RKO (cell line): ENCODE results near the gene RANBP17.

Source experiments
- DNase-seq: peaks from one replicate; pipeline ENCODE4 v3.0.0-alpha.2; 2016; ENCODE audit warnings: low spot score

RANBP17 gene

DNA sequence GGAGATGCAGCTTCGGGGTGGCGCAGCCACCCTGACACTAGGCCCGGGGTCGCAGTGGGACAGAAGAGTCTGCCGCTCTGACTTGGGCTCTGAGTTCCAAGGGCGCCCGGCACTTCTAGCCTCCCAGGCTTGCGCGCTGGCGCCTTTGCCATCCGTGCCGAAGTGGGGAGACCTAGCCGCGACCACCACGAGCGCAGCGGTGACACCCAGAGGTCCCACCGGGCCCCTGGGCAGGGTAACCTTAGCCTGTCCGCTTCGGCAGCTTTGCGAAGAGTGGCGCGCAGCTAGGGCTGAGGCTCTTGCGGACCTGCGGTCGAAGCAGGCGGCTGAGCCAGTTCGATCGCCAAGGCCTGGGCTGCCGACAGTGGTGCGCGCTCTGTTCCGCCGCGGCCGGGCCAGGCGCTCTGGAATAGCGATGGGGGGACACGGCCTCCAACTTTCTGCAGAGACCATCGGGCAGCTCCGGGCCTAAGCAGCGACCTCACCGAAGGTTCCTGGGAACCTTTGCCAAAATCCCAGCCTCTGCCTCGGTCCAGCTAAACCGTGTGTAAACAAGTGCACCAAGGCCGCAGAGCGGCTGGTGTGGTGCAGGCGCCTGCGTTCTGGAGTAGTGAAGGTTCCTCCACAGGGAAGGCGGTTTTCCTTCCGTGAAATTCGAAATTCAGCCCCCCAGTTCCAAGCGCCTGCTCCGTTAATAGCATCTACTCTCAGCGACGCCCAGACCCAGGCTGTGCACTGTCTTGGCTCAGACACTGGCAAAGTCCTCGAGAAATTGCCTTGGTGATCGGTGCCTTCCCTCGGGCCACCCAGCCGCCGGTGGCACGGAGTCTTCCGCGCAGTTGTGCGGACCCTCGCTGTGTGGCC is 454.7 kb downstream of the RANBP17 start:
- DNase-seq = no peak

DNA sequence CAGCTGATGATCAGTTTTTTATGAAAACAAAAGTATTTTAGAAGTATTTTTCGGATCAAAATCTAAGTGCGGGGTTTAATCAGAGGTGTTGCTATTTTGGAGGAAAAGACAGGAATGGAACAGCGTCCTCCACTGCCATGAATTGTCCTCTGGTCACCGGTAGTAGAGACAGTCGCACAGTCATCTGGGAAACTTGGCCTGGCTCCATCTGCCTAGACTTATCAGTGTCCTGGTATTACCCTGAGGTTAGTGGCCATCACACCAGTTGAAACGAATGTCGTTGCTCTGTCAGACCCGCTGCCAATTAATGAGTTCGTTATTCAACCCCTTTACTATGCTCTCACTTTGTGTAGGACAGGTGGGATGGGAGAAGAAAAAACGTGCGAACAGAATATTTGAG is 455.4 kb downstream of the RANBP17 start:
- DNase-seq = no peak

DNA sequence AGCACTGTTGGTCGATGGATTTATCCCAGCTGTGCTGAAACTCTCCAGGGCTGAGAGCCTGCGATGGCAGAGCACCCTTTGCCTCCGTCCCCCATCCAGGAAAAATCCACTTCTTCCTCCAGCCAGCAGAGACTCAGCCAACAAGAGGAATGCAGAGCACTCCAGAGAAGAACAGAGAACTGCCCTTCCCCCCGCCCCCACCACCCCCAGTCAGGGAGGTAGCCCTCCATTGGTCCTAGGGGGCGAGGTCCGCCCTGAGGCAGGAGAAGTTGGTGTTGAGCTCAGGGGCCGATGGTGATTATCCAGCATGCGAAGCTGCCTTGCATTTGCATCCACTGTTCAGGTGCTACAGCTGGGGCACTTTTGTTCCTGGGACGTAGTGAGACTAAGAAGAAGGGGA is 456.2 kb downstream of the RANBP17 start:
- DNase-seq = no peak

DNA sequence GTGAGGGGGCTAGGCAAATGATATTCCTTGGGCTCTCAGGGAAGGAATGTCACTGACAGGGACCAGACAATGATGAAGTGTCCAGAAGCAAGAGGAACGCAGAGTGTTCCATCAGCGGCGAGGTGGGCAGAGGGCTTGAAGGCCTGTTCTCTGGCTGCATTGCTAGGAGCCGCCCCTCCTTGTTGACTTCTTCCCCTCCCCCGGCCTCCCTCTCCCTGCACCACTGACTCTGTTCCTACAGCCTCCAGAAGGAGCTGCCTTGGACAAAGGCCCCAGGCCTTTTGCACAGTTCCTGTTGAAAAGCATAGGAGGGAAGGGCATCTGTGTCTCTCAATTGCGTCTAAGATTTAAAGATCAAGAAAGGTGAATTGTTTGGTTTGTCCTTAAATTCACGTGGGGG is 459.6 kb downstream of the RANBP17 start:
- DNase-seq = no peak

DNA sequence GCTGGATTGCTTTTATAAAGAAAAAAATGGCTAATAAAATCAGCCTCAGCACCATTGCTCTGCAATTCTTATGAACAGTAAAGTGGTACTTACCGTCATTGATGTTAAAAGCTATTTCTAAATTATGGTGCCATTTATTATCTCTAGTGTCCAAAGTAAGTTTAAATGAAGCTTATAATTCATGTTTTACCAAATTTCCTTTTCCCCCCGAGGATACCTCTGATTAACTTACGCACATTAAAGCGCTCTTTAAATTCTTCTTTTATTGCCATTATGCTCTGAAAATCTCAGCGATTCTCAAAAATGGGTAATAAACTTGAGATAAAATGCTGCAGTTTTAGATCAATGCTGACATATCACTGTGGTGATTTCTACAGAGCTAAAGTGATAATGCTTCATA is 460.7 kb downstream of the RANBP17 start:
- no peak for DNase-seq

DNA sequence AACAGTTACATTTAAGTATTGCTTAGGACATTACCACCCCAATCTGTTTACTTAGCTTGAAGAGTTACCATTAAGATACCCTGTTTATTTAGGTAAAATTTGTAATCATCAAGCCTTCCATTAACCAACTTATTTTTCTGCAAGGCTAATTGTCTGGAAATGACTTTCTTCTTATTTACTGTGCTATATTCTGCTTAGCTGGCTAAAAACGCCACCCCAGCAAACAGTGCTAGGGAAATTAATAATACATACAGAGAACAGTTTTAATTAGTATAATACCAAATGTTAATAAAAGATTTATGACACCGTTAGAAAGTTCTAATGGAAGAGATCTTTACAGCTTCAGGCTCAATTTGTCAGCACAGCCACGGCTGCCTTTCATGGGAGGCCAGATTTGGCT is 461.2 kb downstream of the RANBP17 start:
- no peak for DNase-seq

DNA sequence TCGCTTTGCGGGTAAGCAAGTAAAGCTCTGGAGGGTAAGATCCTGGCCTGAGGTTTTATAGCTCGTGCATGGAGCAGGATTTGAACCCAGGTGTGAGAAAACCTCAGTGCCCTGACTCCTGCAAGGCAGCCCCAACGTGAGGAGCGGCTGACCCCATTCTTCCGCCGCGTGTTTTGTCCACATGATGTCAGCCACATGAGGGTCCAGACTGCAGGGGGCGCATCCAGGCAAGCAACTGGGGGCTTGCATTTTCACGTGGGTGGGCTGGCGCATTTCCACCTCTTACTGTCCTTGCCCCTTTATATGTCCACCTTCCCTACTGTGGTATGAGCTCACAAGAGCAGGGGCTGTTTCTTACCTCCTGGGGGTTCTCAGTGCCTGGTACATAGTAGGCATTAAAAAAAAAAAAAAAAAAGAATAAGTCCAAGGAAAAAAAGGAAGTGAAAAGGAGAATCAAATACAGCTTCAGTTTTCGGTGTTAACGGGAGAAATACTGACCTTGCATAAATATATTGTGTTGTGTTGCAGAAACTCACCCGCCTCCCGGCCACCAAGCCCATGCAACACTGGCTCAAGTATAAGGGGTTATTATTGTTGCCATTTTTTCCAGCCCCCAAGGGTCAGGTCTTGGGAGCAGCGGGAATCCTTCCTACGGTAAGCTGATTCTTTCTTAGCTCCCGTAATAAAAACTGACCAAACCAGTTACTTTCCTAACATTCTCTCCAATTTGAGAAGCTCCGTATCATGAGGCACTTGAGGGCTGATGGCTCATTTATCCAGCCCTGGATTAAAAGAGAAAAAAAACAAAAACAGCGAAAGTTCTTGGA is 462.2 kb downstream of the RANBP17 start:
- no peak for DNase-seq

DNA sequence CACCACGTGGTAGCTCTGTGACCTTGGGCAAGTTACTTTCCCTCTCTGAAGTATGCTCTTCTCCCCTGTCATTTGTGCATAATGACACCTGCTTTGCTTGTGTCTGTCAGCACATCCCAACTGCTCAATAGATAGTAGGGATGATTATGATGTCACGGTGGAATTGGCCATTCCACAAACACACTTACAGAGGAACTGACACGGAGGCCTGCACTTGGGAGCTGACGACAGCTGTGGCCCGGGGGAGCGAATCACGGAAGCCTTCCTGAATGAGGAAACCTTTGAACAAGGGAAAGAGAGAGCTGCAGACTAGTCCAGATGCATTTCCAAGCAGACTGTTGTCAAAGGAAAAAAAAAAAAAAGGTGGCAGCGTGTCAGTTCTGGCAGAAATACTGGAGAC is 468.2 kb downstream of the RANBP17 start:
- DNase-seq = no peak

DNA sequence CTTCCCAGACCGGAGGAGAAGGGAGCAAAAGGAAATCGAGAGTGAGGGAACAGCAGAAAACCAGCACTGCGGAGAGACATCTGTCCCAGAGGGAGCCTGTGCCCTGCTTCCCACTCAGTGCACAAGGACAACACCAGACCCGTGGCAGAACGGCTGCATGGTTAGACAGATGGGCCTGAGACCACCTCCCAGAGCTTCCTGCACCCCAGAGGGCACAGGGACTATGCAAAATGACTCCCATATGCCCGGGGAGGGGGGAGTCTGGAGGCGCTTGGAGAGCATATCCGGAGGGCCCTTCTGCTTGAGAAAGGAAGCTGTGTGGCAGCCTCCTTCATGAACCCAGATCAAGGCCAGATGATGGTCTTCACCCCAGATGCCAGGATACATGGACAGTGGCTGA is 473.8 kb downstream of the RANBP17 start:
- DNase-seq = no peak

DNA sequence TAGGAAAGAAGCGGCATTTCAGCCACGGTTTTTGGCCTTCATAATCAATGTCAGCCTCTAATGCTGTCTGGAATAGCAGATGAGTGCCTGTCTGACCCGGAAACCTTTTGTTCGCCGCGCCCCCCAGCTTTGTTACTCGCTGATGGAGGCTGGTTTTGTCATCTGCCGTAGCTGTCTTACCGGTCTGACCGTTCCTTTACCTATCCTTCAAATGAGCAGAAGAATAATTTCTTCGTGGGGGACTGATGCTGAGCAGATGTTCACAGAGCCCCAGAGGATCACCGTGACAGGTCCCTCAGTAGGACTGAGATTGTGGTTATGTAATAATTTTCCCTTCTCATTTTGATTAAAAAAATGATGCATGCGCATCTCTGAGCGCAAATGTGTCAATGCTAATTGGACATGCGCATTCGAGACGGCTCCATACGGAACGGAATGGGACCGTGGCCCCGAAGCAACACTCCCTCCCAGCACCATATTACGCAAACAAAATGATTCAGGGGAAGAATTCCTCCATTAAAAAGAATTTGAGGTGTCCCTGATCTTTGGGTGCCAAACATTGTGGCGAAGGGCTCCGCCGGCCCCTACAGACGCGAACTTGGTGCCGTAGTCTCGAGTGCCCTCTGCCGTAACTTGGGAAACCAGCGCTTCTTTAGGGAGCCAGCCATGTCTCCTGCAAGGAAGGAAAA is 474.8 kb downstream of the RANBP17 start:
- DNase-seq = no peak

DNA sequence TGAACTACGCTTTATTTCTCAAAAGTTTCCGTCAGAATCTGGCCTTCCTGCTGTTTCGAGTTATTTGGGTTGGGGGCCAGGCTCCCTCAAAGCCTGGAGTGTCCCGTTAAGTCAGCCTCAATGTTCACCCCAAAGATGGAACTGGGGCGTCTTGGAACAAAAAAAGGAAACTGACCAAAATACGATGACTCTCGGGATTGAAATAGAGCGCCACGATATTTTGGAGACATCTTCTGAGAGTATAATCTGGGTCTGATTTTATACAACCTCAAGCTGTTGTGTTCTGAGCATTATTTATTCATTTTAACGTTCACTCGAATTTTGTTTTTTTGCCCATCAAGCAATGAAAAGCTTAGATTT is 475.4 kb downstream of the RANBP17 start:
- DNase-seq = no peak

DNA sequence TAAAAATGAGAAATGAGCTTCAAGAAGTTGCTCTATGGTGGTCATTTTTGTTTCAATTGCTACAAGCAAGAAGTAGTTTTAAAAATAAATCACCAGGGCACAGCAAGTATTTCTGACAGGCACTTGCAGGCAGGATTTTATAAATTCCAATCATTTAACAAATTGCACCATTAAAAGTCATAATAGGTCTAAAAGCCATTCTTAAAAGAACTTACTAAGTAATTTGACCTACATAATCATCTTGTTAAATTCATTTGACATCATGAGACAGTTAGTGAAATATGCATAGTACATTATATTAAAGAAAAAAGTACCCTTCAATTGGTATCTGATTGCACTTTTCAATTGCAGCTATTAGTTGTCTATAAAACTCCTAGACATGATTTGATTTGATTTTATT is 478.2 kb downstream of the RANBP17 start:
- DNase-seq = no peak

DNA sequence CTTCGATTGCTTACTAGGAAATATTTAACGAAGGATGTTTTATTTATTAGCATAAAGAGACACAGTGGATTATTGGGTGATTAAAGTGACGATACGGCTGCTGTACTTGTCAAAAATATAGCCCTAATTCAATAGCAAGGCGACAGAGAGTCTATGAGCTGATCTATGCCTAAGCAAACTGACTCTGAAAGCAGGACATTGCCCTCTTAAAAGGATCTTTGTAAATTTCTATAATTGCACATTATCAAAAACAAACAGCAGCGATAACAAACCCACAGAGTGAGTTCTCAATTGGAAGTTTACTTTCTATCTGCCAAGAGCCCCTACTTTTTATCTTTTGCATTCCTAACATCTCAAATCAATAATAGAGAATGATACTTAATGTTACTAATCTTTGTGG is 478.7 kb downstream of the RANBP17 start:
- DNase-seq = no peak

DNA sequence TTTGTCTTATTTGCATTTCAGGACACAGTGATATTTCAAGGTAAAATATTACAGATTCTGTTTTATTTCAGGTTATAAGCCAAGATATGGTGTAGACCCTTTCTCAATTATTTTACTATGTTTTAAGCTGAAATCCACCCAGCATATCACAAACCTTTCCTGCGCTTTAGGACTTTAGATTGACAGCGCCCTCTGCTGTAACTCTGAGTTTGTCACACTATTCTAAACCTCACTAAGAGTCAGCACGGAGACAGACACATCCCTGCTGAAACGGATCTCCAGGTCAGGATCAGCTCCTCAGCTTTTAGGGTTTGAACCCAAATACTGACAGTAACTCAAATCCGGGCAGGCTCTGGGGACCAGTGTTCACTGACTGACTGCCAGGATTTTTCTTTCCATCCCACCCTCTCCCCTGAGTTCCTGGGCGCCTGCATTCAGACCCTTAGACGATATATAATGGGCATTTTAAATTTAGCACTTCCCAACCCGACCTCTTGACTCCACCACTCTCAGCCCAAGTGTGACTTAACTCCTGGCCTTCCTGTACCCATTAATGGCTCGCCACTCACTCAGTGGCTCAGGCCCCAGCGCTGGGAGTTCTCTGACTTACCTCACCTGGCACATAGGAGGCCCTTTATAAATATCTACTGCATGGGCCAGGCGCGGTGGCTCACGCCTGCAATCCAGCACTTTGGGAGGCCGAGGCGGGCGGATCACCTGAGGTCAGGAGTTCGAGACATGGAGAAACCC is 480.7 kb downstream of the RANBP17 start:
- peak; percentile 71 for DNase-seq

DNA sequence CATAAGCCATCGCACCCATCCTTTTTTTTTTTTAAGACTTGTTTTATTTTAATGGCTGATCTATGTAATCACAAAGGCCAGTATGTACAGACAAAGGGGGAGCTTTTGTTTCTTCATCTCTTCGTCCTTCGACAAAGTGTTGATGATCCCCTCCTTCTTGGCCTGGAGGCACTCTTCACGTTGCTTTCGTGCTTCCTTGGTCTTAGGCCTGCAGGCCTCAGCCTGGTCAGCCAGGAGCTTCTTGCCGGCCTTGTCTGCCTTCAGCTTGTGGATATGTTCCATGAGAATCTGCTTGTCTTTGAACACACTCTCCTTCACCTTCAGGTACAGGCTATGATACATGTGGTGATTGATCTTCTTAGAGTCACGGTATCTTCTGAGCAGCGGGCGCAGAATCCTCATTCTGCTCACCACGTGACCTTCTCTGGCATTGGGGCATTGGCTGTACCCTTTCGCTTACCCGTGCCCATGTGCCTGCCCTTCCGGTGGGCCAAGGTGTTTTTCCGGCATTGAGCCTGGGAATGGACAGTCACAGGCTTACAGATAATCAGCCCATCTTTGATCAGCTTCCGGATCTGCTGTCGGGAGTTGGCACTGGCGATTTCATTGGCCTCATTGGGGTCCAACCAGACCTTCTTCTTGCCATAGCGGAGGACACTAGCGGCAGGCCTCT is 483.3 kb downstream of the RANBP17 start:
- no peak for DNase-seq
